Endometrium (tissue), 2 donors: ENCODE data around the gene TNRC6C.

Experiments used
- FAIRE-seq: peaks from 2 replicates; lab custom pipeline; 2012; peaks lifted over from hg19 to GRCh38; lab: Jason Lieb, UNC
- donor health status: control.
- donor health status: control.

Gene TNRC6C, protein sequence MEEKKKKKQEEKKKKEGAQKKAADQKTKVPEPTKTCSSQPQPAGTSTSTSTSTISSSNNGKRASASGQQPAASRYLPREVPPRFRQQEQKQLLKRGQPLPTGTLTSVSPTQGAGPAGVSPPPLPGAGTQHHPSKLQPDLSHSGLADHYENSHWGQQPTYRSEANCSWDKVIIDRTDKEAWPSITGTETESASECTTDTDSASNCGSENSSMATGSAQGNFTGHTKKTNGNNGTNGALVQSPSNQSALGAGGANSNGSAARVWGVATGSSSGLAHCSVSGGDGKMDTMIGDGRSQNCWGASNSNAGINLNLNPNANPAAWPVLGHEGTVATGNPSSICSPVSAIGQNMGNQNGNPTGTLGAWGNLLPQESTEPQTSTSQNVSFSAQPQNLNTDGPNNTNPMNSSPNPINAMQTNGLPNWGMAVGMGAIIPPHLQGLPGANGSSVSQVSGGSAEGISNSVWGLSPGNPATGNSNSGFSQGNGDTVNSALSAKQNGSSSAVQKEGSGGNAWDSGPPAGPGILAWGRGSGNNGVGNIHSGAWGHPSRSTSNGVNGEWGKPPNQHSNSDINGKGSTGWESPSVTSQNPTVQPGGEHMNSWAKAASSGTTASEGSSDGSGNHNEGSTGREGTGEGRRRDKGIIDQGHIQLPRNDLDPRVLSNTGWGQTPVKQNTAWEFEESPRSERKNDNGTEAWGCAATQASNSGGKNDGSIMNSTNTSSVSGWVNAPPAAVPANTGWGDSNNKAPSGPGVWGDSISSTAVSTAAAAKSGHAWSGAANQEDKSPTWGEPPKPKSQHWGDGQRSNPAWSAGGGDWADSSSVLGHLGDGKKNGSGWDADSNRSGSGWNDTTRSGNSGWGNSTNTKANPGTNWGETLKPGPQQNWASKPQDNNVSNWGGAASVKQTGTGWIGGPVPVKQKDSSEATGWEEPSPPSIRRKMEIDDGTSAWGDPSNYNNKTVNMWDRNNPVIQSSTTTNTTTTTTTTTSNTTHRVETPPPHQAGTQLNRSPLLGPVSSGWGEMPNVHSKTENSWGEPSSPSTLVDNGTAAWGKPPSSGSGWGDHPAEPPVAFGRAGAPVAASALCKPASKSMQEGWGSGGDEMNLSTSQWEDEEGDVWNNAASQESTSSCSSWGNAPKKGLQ (N-terminal part only)

DNA sequence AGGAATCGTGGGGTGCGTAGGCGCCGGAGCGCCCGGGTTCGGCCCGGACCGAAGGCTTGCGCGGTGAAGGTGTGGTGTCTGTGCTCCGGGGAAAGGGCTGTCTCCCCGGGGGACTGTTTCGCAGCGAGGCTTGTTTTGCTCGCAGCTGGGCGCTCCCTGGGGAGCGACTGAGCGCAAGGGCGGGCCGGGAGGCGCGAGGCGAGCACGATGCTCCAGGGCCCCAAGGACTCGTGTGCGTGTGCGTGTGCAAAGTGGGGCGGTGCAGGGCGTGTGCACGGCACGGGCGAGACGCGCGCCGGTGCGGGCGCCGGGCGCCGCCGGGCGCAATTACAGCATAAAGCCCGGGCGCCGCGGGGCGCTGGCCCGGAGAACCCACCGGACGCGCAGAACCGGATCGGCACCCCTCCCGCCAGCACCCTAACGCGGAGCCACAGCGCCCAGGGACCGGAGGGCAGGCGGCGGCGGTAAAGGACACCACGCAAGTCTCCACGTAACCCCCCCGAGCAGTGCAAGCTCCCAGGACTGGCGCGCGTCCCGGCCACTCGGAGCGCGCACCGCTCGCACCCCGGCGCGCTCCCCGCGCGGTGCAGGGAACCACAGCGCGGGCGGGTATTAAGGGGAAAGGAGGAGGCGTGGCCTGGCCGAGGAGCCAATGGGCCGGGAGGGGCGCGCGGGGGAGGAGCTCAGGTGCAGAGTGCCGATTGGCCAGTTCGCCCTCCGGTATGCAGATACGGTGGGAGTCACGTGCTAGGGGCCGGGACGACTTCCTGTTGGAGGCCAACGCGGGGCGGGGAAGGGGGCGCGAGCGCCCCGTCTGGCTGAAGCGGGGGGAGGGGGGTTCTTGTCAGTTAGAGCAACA is at the start of gene TNRC6C:
TNRC6C (plus strand) TSS at position 847 of the 859 bp plus-strand sequence. CDS start 45,504 bp downstream, outside the sequence.
- FAIRE-seq: peak; percentile 41

DNA sequence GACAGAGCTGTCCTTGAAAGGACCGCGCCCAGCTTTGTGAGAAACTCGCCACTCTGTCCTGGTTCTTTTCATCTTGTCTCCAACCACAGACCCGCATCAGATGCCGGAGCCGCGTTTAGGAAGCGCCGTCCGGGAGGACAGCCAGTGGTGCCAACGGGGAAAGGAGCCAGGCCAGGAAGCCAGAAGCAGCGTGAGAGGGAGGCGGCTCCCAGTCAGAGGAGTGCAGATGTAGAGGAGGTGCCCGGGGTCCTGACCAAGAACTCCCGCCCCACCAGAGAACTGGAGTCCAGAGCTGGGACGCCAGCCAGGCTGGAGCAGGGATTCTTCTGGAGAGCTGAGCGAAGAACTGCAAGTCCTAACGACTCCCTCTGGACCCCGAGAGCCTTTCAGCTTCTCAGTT is 49.3 kb upstream of the TNRC6C start:
- FAIRE-seq: no peak

DNA sequence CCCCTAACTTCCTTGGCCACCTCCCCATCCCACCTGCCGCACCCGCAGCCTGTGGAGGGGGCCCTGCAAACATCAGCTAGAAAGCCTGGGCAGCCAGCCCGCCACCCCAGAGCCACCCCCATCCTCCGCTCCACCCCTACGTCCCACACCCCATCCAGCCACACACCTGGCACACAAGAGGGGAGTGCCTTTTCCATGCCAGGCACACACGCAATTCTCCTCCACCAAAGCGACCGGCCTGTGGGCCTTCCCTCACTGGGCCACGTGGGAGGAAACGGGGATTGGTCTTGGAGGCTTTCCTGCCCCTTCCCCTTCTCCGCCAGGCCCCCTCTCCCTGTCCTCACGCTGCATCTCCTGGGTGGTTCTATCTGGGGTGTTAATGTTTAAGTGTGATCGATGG is 48.7 kb upstream of the TNRC6C start:
- FAIRE-seq: no peak

DNA sequence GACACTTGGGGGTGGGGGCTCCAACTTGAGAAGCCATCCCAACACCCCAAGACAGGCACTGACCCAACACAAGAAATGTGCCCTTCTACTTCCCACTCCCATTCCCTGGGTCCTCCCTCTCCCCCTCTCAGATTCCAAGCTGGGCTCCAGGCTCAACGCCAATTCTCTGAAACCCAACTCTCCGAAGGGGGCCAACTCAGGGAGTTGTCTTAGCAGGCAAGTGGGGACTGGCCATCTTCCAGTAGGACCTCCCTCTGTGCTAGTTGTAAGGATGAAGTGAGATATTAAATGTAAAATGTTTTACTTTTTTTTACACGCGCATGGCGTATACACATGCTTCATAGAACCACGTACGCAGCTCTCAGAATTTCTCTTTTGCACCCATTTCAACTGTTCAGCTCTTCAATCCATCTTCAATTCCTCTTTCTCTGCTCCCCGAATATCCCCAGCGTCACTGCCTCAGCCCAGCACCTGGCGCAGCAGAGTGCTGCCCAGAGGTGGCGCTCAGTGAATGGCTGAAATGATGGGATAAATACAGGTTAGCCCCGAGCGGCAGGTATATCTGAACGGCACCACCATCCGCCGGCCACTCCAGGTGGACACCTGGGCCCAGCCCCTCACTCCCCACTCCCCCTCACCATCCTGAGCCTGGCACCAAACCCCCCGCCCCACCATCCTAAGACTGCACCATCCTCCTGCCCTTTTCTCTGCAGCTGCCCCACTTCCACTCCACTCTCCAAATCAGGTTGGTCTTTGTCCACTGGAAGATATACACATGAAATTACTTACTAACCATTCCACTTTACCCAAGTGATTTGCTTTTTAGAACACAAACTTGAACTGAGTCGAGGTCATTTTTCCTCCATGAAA is 43.9 kb upstream of the TNRC6C start:
- no peak for FAIRE-seq

DNA sequence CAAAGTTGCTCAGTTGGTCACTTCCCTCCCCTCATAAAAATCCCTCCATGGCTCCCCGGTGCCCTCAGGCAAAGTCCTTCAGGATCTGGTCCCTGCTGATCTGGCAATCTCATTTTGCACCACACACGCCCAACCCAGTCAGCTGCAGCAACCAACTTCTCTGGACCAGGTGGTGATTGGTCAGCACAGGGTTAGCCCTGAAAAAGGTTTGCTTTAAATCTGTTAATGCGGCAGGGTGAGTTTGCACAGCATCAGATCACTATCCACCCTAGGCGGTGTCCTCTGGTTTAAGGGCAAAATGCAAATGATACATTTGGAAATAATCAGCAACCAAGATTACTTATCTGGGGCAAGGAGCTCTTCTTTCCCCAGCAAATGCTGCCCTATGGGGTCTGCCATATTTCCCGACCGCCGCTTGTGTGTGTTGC is 42.9 kb upstream of the TNRC6C start:
- FAIRE-seq: no peak

DNA sequence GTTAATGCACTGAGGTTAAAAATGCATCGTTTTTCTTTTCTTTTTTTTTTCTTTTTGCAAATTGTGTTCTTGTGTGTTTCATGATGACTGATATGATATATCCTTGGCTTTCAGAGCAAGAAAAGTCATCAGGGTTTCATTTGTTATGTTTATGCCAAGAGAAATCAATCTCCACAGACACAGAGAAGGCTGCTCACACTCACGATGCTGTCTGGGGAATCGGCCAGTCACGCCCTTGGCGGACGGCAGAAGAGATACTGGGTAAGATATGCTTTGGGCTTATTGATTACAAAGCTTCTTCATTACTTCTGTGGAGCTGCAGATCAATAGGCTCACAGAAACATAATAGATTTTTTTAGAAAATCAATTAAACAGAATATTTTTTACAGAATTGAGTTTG is 42.2 kb upstream of the TNRC6C start:
- FAIRE-seq: no peak

DNA sequence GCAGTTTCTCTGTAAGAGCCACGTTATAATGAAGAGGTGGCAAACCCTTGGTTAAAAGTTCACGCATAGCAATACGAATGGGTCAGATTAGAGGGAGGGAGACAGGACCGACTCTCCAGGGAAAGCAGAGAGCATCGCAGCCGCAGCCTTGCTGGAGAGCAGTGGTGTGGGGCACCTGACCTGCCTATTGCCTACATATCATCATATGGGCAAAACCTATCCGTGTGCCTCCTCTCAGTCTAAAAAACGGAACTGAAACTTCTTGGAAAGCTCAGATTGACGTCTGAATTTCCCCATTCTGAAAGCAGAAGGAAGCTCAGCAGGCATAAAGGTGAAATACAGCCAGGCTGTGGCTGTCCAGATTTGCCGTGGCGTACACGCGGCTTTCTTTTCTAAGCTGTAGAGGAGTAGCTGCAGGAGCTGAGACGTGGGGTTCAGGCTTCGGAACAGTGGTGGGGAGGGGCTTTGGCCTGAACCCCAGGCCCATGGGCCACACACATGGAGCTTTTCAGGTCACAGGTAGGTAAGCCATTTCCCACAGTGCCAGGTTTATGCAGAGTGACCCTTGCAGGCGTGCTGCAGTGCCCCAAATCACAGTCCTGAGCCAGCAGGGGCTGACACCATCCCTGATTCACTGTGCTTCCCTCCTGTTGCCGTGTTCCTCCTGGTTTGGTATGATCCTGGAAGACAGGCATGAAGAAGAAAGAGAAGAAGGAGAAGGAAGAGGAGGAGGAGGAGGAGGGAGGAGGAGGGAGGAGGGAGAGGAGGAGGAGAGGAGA is 41.6 kb upstream of the TNRC6C start:
- FAIRE-seq: no peak

DNA sequence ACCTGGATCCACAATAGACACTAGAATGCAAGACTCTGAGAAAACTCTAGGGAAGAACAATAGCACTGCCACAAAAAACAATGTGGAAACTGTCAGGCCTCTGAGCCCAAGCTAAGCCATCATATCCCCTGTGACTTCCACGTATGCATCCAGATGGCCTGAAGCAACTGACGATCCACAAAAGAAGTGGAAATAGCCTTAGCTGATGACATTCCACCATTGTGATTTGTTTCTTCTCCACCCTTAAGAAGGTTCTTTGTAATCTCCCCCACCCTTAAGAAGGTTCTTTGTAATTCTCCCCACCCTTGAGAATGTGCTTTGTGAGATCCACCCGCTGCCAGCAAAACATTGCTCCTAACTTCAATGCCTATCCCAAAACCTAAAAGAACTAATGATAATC is 39.2 kb upstream of the TNRC6C start:
- no peak for FAIRE-seq

DNA sequence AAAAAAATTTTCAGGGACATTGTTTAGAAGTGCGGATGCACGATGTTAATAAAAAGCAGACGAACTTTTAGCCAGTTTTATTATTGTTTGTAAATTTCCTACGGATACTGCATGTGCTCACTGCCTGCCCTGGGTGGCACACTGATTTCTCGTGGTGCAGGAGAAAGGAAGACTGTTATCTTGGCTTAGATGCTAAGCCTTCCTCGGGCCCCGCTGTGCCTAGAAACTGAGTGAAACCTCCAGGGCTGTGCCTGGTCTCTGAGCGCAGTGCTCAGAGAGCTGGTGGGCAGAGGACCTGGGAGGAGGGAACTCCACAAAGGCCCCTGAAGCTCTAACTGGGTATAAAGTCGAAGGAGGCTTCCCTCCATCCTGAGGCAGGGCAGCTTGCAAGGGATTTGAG is 35.4 kb upstream of the TNRC6C start:
- no peak for FAIRE-seq

DNA sequence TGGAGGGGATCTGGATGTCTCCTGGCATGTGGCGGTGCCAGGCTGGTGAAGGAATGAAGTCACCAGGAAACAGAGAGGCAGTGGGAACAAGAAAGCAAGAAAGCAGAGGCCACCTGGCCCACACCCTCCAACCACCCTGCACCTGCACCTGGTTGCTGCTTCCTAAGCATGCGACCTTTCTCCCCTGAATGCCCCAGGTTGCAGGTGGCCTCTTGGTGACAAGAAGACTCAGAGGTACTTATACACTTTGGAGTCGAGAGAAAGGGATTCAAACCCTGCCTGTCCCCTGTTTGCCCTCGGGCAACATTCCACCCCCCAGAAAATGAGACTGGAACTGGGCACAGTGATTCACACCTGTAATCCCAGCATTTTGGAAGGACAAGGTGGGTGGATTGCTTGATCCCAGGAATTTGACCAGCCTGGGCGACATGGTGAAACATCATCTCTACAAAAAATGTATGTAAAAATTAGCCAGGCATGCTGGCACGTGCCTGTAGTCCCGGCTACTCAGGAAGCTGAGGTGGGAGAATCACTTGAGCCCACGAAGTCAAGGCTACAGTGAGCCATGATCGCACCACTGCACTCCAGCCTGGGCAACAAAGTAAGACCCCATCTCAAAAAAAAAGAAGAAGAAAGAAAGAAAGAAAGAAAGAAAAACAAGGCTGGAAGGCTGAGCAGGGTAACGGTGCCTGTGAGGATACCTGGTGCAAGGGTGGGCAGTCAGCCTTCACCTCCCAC is 34.6 kb upstream of the TNRC6C start:
- FAIRE-seq: no peak

DNA sequence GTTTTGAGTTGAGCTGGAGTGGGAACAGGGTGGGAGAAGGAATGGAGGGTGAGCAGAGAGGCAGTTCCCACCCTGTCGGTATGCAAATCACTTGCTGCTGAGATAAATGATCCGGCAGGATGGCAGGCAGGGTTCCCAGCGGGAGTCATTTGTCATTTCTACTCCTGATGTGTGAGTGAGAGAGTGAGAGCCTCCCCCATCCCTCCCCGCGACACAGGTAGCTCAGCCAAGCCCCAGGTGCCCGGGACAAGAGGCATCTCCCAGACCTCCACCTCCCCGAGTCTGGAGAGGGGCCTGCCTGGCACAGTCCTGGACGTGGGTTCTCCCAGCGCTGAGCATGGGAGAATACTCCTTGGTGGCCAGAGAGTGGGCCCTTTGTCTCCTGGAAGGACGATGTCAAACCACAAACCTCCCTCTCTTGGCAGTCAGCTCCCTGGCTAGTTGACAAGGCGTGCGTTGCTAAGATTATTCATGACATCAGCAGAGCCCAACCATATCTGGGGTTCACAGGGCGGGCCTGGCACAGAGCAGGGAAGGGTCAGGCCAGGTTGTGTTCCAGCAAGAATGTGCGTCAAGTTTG is 33.7 kb upstream of the TNRC6C start:
- FAIRE-seq: no peak

DNA sequence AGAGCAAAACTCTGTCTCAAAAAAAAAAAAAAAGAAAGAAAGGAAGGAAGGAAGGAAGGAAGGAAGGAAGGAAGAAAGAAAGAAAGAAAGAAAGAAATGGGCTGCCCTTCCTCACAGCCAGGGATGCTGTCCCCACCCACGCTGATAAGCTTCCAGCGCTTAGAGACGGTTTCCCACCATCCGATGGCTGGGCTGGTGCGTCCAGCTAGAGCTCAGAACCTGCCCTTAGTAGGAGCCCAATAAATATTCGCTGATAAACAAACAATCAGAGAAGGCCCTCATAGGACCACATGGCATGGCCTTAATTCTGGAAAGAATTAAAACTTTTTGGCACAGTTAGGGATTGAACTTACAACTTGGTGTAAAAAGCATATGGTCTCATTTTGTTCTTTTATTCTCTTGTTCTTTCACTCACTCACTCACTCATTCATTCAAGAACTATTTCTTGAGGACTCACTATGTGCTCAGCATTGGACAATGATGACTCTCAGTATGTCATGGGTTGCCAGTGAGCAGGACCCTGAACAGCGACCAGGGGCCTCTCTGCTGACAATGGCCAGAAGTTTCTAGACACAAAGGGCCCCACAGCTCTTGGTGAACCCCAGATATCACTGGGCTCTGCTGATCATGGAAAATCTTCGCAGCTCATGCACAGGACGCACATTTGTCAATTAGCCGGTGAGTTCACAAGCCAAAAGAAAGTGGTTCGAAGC is 32.5 kb upstream of the TNRC6C start:
- FAIRE-seq: no peak

DNA sequence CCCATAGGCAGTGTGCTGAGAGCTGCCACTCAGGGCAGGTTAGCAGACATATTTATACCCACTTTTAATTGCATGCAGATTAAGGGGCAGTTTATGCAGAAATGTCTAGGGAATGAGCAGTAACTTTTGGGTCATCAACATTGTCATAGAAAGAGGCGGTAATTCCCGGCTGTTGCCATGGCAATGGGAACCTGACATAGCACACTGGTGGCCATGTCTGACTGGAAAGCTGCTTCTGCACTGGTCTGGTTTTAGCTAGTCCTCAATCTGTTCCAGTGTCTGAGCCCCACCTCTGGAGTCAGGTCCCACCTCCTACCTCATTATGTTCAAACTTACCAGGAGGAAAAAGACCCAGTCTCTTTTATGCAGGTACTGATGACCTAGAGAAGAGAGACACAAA is 31.5 kb upstream of the TNRC6C start:
- no peak for FAIRE-seq

DNA sequence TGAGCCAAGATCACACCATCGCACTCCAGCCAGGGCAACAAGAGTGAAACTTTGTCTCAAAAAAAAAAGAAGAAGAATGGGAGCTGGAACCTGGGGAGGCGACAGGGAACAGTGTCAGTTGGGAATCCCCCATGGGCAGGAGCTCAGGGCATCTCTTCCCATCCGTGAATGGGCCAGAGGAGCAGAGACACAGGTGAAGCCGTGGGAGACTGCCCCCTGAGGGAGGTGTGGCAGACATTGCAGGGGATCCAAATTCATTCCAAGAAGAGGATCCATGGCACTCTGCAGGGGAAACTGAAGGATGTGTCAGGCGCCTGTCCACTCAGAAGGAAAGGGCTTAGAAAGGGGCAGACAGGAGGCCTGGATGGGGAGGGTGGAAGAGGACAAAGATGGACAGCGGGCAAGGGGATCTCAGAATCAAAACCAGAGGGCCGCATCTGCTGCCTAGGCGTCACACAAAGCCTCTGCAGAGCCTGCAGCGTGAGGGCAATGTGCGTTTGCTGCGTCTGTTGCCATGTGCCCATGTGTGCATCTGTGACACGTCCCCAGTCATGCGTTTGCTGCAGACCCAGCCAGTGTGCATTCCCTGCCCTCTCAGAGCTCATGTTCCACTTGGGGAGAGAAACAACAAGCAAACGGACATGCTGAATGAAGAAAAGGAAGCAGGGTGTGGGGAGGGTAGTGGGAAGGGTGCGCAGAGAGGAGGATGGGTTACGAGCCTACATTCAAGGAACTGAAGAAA is 30.6 kb upstream of the TNRC6C start:
- FAIRE-seq: no peak

DNA sequence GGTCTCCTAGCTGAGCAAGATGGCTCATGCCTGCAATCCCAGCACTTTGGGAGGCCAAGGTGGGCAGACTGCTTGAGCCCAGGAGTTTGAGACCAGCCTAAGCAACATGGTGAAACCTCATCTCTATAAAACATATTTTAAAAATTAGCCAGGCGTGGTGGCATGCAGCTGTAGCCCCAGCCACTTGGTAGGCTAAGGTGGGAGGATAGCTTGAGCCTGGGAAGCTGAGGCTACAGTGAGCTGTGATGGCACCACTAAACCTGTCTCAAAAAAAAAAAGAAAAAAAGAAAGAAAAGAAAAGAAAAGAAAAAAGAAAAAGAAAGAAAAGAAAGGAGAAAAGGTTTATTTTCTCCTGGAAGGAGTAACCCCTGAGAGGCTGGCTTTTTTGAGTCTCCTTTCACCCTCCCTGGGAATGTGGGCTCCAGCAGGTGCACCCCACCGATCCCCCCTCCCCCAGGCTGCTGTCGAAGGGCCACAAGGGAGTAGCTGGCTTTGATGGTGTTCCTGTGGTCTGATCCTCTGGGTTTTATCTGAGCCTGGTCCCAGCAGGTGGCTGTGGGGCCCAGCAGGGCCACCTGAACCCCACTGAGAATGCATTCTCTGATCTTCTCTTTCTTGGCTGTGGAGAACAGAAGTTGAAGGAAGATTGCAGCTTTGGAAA is 29.9 kb upstream of the TNRC6C start:
- FAIRE-seq: no peak

DNA sequence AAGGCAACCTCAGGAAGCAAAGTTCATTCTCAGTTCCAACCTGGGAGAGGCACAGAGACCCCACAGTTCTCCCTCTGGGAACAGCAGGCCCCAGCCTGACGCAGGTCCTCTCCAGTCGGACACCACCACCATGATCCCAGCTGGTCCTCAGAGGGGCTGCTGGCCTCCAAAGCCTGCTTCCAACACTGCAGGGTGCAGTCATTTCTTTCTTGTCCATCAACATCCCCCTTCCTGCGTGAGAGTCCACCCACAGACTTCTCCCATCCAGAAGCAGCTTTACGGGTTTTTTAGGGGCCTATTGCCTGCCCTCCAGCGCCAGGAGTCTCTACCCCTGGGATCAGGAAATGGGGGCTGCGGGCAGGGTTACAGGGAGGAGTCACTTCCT is 29.3 kb upstream of the TNRC6C start:
- FAIRE-seq: no peak

DNA sequence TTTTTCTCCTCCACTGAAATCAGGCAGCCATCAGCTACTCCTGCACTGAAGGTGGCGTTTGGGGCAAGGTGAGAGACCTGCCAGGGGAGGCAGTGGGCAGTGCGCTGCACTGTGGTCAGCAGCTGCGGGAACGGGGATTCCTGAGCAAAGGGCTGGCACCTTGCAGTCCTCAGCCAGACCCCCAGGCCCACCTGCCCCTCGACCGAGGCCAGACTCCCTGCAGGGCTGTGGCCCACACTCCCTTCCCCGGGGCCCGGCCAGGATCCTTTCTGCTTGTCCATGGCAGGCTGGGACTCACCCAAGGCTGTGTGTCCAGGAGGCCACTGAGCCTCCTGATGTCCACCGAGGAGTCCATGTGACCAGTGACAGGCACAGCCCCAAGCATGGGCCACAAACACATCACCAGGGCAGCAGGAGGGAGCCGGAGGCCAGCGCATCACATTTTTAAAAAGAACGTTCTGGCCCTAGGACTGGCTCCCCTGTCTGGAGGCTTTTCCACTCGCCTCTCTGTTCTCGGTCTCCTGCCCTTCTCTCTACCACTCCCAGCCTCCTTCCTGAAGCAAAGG is 28.5 kb upstream of the TNRC6C start:
- no peak for FAIRE-seq
